PC-3 (cell line): ENCODE measurements around the gene GTF3C5.

ENCODE experiments used
- CTCF ChIP-seq: fragments of 300-600 bp; sonication (generic); conservative IDR thresholded peaks from 2 replicates; pipeline ENCODE4 v1.5.1; 2017; ENCODE audit warnings: antibody characterized with exemption, low read depth, mild to moderate bottlenecking, low read length
- EZH2 ChIP-seq: fragments of 300-600 bp; sonication (generic); IDR thresholded peaks from one replicate; pipeline ENCODE4 v1.6.1; 2017; ENCODE audit warnings: antibody characterized with exemption, mild to moderate bottlenecking, low read length; ENCODE audit not compliant: unreplicated experiment

GRCh38 chr9:133088146-133088750 is 57.5 kb downstream of the GTF3C5 start:
- no peak for TF ChIP-seq CTCF
- no peak for TF ChIP-seq EZH2
